Uterus (tissue), 4 donors: Measurements from ENCODE around the gene STMN1. TPM values are rescaled to one million over a fixed set of nuclear protein-coding genes. Genes with fewer than 3 reads are reported as not detected.

ENCODE experiments used
- DNase-seq, 2 donors: peaks; one replicate each; pipeline ENCODE4 v3.0.0-alpha.2; 2019 to 2020
- H3K27ac ChIP-seq, 2 donors: fragments of 200-600 bp; sonication (generic); 1 replicate in 1 of 2; 2 replicates in 1 of 2; pipeline ENCODE4 v1.5.1; 2016 to 2018
- H3K27me3 ChIP-seq, 2 donors: fragments of 200-600 bp; sonication (generic); one replicate each; pipeline ENCODE4 v1.5.1; 2018 to 2019; ENCODE audit warnings: control low read depth in 1 of 2
- H3K36me3 ChIP-seq, 2 donors: fragments of 200-600 bp; sonication (generic); one replicate each; pipeline ENCODE4 v1.5.1; 2019; ENCODE audit warnings: control low read depth in 1 of 2
- H3K4me1 ChIP-seq, 2 donors: fragments of 200-600 bp; sonication (generic); one replicate each; pipeline ENCODE4 v1.5.1; 2018 to 2019; ENCODE audit warnings: control low read depth in 1 of 2
- H3K4me3 ChIP-seq, 2 donors: fragments of 200-600 bp; sonication (generic); 1 replicate in 1 of 2; 2 replicates in 1 of 2; pipeline ENCODE4 v1.5.1; 2018 to 2019; ENCODE audit warnings: mild to moderate bottlenecking in 1 of 2
- H3K9me3 ChIP-seq, 2 donors: fragments of 200-600 bp; sonication (generic); one replicate each; pipeline ENCODE4 v1.5.1; 2019; ENCODE audit warnings: control low read depth in 1 of 2
- POLR2A ChIP-seq, 2 donors: fragments of 450-650 bp; IDR thresholded peaks; one replicate each; pipeline ENCODE4 v1.6.1; 2016; ENCODE audit warnings: antibody characterized with exemption in 2 of 2, mild to moderate bottlenecking in 1 of 2, moderate library complexity in 1 of 2
- intact Hi-C: fragments of 100-400 bp; cut with DNase I; formaldehyde crosslinking; loops from one replicate; pipeline ENCODE4 v1.15.1; 2023; ENCODE audit warnings: low total_unique reads
- total RNA-seq, 4 donors: library from RNA; depleted of rRNA in 3 of 4; stranded (reverse); fragments of >200 nt in 3 of 4; gene quantifications; one replicate each; pipeline versions ENCODE4 v1.1.0 to v1.2.4, GENCODE V29; 2014 to 2023
- TF ChIP-seq, protein P1 (sequence below), 4 experiments: fragments of 200-600 bp in 2 of 4; fragments of 450-650 bp in 2 of 4; sonication (generic) in 2 of 4; IDR thresholded peaks; one replicate each; pipeline ENCODE4 v1.5.1; 2016 to 2019; ENCODE audit warnings: antibody characterized with exemption in 4 of 4, mild to moderate bottlenecking in 2 of 4, moderate library complexity in 1 of 4
- donor health status: DM: yes; HTN: yes; CAD: no.

The STMN1 gene
- total RNA-seq, 4 donors from 2014 or later, result 34.6 to 100 (median 78.2) TPM

DNA sequence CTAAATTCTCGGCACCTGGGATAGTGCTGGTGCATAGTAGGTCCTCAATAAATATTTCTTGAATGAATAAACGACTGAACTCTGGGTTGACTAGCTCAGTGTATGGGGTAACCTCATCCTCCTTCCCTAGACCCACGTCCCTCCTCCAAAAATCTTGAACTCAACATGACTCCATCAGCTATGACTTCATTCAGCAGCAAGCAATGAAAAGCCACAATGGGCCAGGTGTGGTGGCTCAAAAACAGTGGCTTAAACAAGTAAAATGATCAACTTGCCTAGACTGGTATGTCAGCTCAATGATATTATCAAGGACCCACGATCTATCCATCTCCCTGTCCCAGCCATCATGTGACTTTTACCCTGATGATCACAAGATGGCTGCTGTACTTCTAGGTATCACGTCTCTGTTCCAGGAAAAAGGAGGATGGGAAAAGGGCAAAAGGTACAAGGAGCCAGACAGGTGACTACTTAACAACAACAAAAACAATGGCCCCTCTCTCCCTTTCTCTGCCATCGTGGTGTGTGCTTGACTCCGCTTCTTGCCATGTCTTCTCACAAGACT lies 17.7 kb downstream of the STMN1 start:
- Histone ChIP-seq H3K4me3 (no peak overlapping the region), H3K27me3 (no peaks in the 10 kb centered on the region), H3K36me3 (no peaks in the 10 kb centered on the region), H3K9me3 (no peaks in the 10 kb centered on the region), H3K27ac (no peak overlapping the region), H3K4me1 (peaks cover 0 to 5% of the 10 kb centered on the region in 2 donors)
- DNase-seq, result no peak
- intact Hi-C loops, result no loop called here
- TF ChIP-seq POLR2A (IDR thresholded peaks at IDR 0.05), result no peak
- TF ChIP-seq, protein P1, sequence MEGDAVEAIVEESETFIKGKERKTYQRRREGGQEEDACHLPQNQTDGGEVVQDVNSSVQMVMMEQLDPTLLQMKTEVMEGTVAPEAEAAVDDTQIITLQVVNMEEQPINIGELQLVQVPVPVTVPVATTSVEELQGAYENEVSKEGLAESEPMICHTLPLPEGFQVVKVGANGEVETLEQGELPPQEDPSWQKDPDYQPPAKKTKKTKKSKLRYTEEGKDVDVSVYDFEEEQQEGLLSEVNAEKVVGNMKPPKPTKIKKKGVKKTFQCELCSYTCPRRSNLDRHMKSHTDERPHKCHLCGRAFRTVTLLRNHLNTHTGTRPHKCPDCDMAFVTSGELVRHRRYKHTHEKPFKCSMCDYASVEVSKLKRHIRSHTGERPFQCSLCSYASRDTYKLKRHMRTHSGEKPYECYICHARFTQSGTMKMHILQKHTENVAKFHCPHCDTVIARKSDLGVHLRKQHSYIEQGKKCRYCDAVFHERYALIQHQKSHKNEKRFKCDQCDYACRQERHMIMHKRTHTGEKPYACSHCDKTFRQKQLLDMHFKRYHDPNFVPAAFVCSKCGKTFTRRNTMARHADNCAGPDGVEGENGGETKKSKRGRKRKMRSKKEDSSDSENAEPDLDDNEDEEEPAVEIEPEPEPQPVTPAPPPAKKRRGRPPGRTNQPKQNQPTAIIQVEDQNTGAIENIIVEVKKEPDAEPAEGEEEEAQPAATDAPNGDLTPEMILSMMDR (IDR thresholded peaks at IDR 0.05), result no peak

DNA sequence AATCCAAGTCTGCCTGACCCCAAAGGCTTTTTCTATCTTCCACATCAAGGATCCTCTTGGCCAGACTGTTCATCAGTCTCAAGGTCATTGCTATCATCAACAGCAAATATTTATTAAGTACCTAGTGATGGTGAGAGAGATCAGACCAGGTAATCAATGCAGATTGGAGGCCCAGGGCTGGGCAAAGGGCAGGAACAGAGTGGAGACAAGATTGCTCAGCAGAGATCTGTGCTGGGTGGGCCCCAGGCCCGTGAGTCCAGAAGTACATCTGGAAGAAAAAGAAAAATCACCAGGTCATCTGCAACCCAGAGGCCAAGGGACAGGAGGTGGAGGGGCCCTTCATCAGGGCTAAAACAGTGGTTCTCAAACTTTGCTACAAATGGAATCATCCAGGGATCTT lies 20.6 kb downstream of the STMN1 start:
- no peaks in the 10 kb centered on the region for H3K9me3 ChIP-seq
- intact Hi-C loops, result no loop called here

DNA sequence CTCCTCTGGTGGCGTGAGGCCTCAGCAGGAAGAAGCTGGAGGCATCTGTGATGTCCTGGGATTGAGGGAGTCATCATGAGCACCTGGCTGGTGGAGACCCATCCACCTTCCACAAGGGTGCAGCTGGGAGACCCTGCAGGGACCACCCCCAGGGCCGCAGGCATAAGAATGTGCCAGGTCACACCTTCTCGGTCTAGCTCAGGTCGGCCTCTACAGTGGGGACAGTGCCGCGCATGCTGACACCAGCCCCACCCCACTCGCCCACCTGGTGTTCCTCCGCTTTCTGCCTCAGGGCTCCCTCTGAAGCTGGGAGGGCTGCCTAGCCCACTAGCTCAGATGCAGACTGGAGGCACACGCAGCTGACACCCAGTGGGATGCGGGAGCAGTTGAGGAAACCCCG lies 25.0 kb downstream of the STMN1 start:
- no peaks in the 10 kb centered on the region for H3K4me1 ChIP-seq
- intact Hi-C loops, result no loop called here
- no peaks in the 10 kb centered on the region for H3K27me3 ChIP-seq
- no peaks in the 10 kb centered on the region for H3K36me3 ChIP-seq
- TF ChIP-seq, protein P1 (IDR thresholded peaks at IDR 0.05), result no peak
- no peak for TF ChIP-seq POLR2A (IDR thresholded peaks at IDR 0.05)
- no peak for DNase-seq
- no peaks in the 10 kb centered on the region for H3K9me3 ChIP-seq
- H3K27ac ChIP-seq, result no peak overlapping the region
- H3K4me3 ChIP-seq, result no peak overlapping the region

More for the DNA sequence above, 20.6 kb downstream of the STMN1 start:
- H3K36me3 ChIP-seq, result no peaks in the 10 kb centered on the region
- TF ChIP-seq, protein P1 (IDR thresholded peaks at IDR 0.05), result no peak
- TF ChIP-seq POLR2A (IDR thresholded peaks at IDR 0.05), result no peak
- H3K27me3 ChIP-seq, result no peaks in the 10 kb centered on the region
- DNase-seq, result no peak
- no peak overlapping the region for H3K4me3 ChIP-seq
- no peaks in the 10 kb centered on the region for H3K4me1 ChIP-seq
- no peak overlapping the region for H3K27ac ChIP-seq

DNA sequence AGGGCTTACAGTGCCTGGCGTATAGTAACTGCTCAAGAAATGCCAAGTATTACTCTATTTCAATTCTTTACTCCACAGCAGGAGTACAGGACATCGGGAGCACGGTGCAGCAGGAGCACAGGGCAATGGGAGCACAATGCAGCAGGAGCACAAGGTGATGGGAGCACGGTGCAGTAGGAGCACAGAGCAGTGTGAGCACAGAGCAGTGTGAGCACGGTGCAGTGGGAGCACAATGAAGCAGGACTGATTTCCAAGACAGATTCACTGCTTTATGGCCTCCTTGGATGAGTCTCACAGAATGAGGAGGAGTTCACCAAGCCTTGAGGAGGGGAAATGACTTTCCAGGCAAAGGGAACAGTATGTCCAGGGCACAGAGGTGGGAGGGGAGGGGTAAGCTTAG lies 25.7 kb downstream of the STMN1 start:
- no peaks in the 10 kb centered on the region for H3K9me3 ChIP-seq
- intact Hi-C loops, result no loop called here
- H3K4me3 ChIP-seq, result no peak overlapping the region
- TF ChIP-seq, protein P1 (IDR thresholded peaks at IDR 0.05), result no peak
- no peak for TF ChIP-seq POLR2A (IDR thresholded peaks at IDR 0.05)
- no peaks in the 10 kb centered on the region for H3K4me1 ChIP-seq
- no peak for DNase-seq
- no peak overlapping the region for H3K27ac ChIP-seq
- no peaks in the 10 kb centered on the region for H3K36me3 ChIP-seq
- no peaks in the 10 kb centered on the region for H3K27me3 ChIP-seq

DNA sequence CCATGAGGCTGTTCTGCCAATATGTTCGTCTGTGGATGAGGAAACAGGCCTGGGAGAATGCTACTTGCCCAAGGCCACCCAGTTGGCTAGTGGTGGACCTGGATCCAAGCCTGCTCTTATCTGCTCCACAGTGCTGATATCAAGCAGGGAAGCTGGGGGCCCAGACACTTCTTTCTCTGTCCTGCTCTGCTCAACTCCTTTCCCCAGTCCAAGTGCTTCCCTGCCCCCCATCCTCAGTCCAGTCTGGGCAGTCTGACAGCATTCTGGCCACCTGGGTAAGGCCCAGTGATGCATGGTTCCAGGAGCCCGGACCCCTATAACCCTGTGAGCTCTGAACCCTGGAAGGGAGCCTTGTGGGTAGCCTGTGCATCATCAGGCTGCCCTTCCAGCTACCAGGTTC lies 26.5 kb downstream of the STMN1 start:
- Histone ChIP-seq H3K4me3 (no peak overlapping the region), H3K27me3 (no peaks in the 10 kb centered on the region), H3K27ac (no peak overlapping the region), H3K36me3 (no peaks in the 10 kb centered on the region), H3K9me3 (no peaks in the 10 kb centered on the region), H3K4me1 (no peaks in the 10 kb centered on the region)
- TF ChIP-seq, protein P1 (IDR thresholded peaks at IDR 0.05), result no peak
- no peak for TF ChIP-seq POLR2A (IDR thresholded peaks at IDR 0.05)
- DNase-seq, result no peak
- intact Hi-C loops, result no loop called here
